Sigmoid colon (tissue), 7 donors: ENCODE results near the gene PRAF2. TPM values are rescaled to one million over a fixed set of nuclear protein-coding genes. Genes with fewer than 3 reads are reported as not detected.

Experiments used
- DNase-seq: peaks from one replicate; pipeline ENCODE4 v3.0.0-alpha.2; 2019
- H3K27ac ChIP-seq, 4 donors: fragments of 200-600 bp; sonication (generic); one replicate each; pipeline ENCODE4 v1.5.1; 2016 to 2019; ENCODE audit warnings: mild to moderate bottlenecking in 1 of 4
- H3K27me3 ChIP-seq, 3 donors: fragments of 200-600 bp; sonication (generic); one replicate each; pipeline ENCODE4 v1.5.1; 2019; ENCODE audit warnings: mild to moderate bottlenecking in 1 of 3
- H3K36me3 ChIP-seq, 4 donors: fragments of 200-600 bp; sonication (generic); one replicate each; pipeline ENCODE4 v1.5.1; 2016 to 2019
- H3K4me1 ChIP-seq, 4 donors: fragments of 200-600 bp; sonication (generic); one replicate each; pipeline ENCODE4 v1.5.1; 2017 to 2019
- H3K4me3 ChIP-seq, 4 donors: fragments of 200-600 bp; sonication (generic); one replicate each; pipeline ENCODE4 v1.5.1; 2017 to 2019; ENCODE audit warnings: mild to moderate bottlenecking in 2 of 4, moderate library complexity in 1 of 4
- H3K9me3 ChIP-seq, 4 donors: fragments of 200-600 bp in 3 of 4; sonication (generic) in 3 of 4; one replicate each; pipeline versions ENCODE4 v1.5.1 to v1.6.1; 2013 to 2019
- CTCF ChIP-seq, 4 experiments: fragments of 450-650 bp in 3 of 4; fragments of 200-600 bp in 1 of 4; IDR thresholded peaks; one replicate each; pipeline ENCODE4 v1.5.1; 2016 to 2019; ENCODE audit warnings: antibody characterized with exemption in 4 of 4, mild to moderate bottlenecking in 3 of 4, moderate library complexity in 2 of 4
- EP300 ChIP-seq, 4 donors: sonication (generic); formaldehyde crosslinking; IDR thresholded peaks; one replicate each; pipeline ENCODE4 v1.6.1; 2017; ENCODE audit warnings: antibody characterized with exemption in 4 of 4
- POLR2A ChIP-seq, 2 donors: fragments of 450-650 bp; IDR thresholded peaks; one replicate each; pipeline ENCODE4 v1.6.1; 2016; ENCODE audit warnings: antibody characterized with exemption in 2 of 2, mild to moderate bottlenecking in 2 of 2, moderate library complexity in 2 of 2
- POLR2AphosphoS5 ChIP-seq, 4 donors: sonication (generic); formaldehyde crosslinking; IDR thresholded peaks; one replicate each; pipeline ENCODE4 v1.6.1; 2017; ENCODE audit warnings: antibody characterized with exemption in 4 of 4
- WGBS, 2 donors: extraction: QIAGEN DNeasy Blood & Tissue Kit; methylation state at CpG; one replicate each; pipeline ENCODE4 v1.1.7; 2013; 5-methylcytosine and 5-hydroxymethylcytosine counted together
- intact Hi-C: fragments of 100-400 bp; cut with DNase I; formaldehyde crosslinking; loops from one replicate; pipeline ENCODE4 v1.15.1; 2023
- polyA plus RNA-seq, 3 donors: library from polyadenylated mRNA; stranded (reverse); fragments of 200-250 nt; gene quantifications; one replicate each; pipeline ENCODE4 v1.2.3, GENCODE V29; 2013
- total RNA-seq, 4 donors: library from RNA; depleted of rRNA; stranded (reverse); fragments of >200 nt; gene quantifications; one replicate each; pipeline ENCODE4 v1.1.0, GENCODE V29; 2016
- donor health status: healthy with polysubstance abuse.
- donor health status: Bipolar disorder and iron deficiency.
- donor health status: healthy.

PRAF2 gene
- total and polyA plus RNA-seq, 7 donors, result 2.8 to 20.2 (median 18.2) TPM

GRCh38 chrX:49106930-49107329, 33.1 kb upstream of the PRAF2 start:
- peaks cover 0 to 9% (median 0%) of the 10 kb centered on the region in 4 donors for H3K36me3 ChIP-seq
- no peak overlapping the region for H3K27ac ChIP-seq
- H3K4me3 ChIP-seq, result no peak overlapping the region
- intact Hi-C loops, result loop anchor here (10.0 kb wide), 1 partner anchor 102 kb away; the partner anchor contains the start of gene GRIPAP1
- H3K27me3 ChIP-seq, result no peaks in the 10 kb centered on the region
- no peak for DNase-seq
- H3K4me1 ChIP-seq, result no peaks in the 10 kb centered on the region
- no peaks in the 10 kb centered on the region for H3K9me3 ChIP-seq
- TF ChIP-seq CTCF (IDR thresholded peaks at IDR 0.05) (peak; percentile 17 to 38 (median 26)), POLR2AphosphoS5 (IDR thresholded peaks at IDR 0.05) (no peak)
- WGBS, 2 donors, result 33 to 55% methylated on average over 7 of the region's 7 CpGs

- no peaks in the 10 kb centered on the region for H3K9me3 ChIP-seq
- no peaks in the 10 kb centered on the region for H3K4me1 ChIP-seq
- H3K4me3 ChIP-seq, result no peak overlapping the region
- H3K27me3 ChIP-seq, result no peaks in the 10 kb centered on the region
- peaks cover 0 to 6% (median 0%) of the 10 kb centered on the region in 4 donors for H3K36me3 ChIP-seq
- H3K27ac ChIP-seq, result no peak overlapping the region
- intact Hi-C loops, result loop anchor here (10.0 kb wide), 1 partner anchor 101 kb away; the partner anchor contains the start of gene GRIPAP1
- DNase-seq, result no peak
- TF ChIP-seq EP300 (IDR thresholded peaks at IDR 0.05), result no peak
- TF ChIP-seq POLR2A (IDR thresholded peaks at IDR 0.05), result no peak
- TF ChIP-seq CTCF (IDR thresholded peaks at IDR 0.05), result no peak
- no peak for TF ChIP-seq POLR2AphosphoS5 (IDR thresholded peaks at IDR 0.05)
- 95 to 98% methylated on average over 4 of the region's 4 CpGs for WGBS, 2 donors
Measured at GRCh38 chrX:49106296-49106695, 32.5 kb upstream of the PRAF2 start.

GRCh38 chrX:49103637-49104036, 29.8 kb upstream of the PRAF2 start:
- Histone ChIP-seq H3K36me3 (no peaks in the 10 kb centered on the region), H3K27ac (no peak overlapping the region), H3K4me1 (peaks cover 0 to 3% (median 0%) of the 10 kb centered on the region in 4 donors), H3K4me3 (no peak overlapping the region), H3K9me3 (no peaks in the 10 kb centered on the region), H3K27me3 (no peaks in the 10 kb centered on the region)
- DNase-seq, result no peak
- intact Hi-C loops, result loop anchor here (10.0 kb wide), 1 partner anchor 99 kb away; the partner anchor contains the start of gene GRIPAP1
- WGBS, 2 donors, result 60 to 81% methylated on average over 3 of the region's 3 CpGs
- TF ChIP-seq POLR2AphosphoS5 (IDR thresholded peaks at IDR 0.05) (no peak), CTCF (IDR thresholded peaks at IDR 0.05) (no peak), POLR2A (IDR thresholded peaks at IDR 0.05) (no peak), EP300 (IDR thresholded peaks at IDR 0.05) (no peak)

GRCh38 chrX:49102190-49102589, 28.4 kb upstream of the PRAF2 start:
- 78 to 87% methylated on average over 9 of the region's 9 CpGs for WGBS, 2 donors

More at GRCh38 chrX:49102190-49102589, 28.4 kb upstream of the PRAF2 start:
- Histone ChIP-seq H3K27me3 (no peaks in the 10 kb centered on the region), H3K27ac (no peak overlapping the region), H3K36me3 (no peaks in the 10 kb centered on the region), H3K4me3 (no peak overlapping the region), H3K9me3 (no peaks in the 10 kb centered on the region), H3K4me1 (peaks cover 0 to 3% (median 0%) of the 10 kb centered on the region in 4 donors)
- TF ChIP-seq POLR2A (IDR thresholded peaks at IDR 0.05) (no peak), EP300 (IDR thresholded peaks at IDR 0.05) (no peak), POLR2AphosphoS5 (IDR thresholded peaks at IDR 0.05) (no peak), CTCF (IDR thresholded peaks at IDR 0.05) (no peak)
- no peak for DNase-seq
- intact Hi-C loops, result loop anchor here (10.0 kb wide), 1 partner anchor 97 kb away; the partner anchor contains the start of gene GRIPAP1
